ENCODE data around the gene UIMC1. TPM values are rescaled to one million over a fixed set of nuclear protein-coding genes. Genes with fewer than 3 reads are reported as not detected.

Gene UIMC1
- total and polyA plus RNA-seq, 2 of the 13 experiments (the other 11 are each of a cell fraction or from before 2014, with no cell fraction given): 18.9 to 32.7 TPM

DNA sequence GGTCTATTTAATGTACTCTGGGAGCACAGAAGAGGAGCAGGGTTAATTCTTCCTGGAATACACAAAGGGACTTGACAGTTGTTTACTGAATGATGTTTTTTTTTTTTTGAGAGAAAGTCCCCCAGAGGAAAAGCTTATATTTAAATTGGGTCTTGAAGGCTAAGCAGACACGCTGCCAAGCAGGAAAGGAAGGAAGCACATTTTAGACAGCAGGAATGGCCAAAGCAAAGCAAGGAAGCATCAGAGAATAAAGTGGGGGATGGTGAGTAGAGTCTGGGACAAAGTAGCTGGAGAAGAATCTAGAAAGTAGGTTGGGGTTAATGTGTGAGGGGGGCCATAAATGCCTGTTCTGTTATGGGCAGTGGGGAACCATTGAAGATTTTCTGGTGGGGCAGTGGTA, 37.4 kb upstream of the UIMC1 start (continued):
- TF ChIP-seq MNT (IDR thresholded peaks at IDR 0.05) (no peak), AKAP8 (CRISPR knock-in tag; IDR thresholded peaks at IDR 0.05) (no peak), ZSCAN21 (CRISPR knock-in tag; IDR thresholded peaks at IDR 0.05; ENCODE audit: borderline replicate concordance) (no peak), ZBTB33 (CRISPR knock-in tag; IDR thresholded peaks at IDR 0.05) (no peak), ARNTL (CRISPR knock-in tag; IDR thresholded peaks at IDR 0.05) (no peak), SYNCRIP (IDR thresholded peaks at IDR 0.05; ENCODE audit: insufficient read depth, low read depth, low read length) (no peak), GLI4 (CRISPR knock-in tag; IDR thresholded peaks at IDR 0.05; ENCODE audit: borderline replicate concordance) (no peak), ZSCAN29 (CRISPR knock-in tag; conservative IDR thresholded peaks at IDR 0.05) (no peak)
- TF ChIP-seq, protein P1, sequence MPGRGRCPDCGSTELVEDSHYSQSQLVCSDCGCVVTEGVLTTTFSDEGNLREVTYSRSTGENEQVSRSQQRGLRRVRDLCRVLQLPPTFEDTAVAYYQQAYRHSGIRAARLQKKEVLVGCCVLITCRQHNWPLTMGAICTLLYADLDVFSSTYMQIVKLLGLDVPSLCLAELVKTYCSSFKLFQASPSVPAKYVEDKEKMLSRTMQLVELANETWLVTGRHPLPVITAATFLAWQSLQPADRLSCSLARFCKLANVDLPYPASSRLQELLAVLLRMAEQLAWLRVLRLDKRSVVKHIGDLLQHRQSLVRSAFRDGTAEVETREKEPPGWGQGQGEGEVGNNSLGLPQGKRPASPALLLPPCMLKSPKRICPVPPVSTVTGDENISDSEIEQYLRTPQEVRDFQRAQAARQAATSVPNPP (CRISPR knock-in tag; IDR thresholded peaks at IDR 0.05): no peak
- TF ChIP-seq, protein P2, sequence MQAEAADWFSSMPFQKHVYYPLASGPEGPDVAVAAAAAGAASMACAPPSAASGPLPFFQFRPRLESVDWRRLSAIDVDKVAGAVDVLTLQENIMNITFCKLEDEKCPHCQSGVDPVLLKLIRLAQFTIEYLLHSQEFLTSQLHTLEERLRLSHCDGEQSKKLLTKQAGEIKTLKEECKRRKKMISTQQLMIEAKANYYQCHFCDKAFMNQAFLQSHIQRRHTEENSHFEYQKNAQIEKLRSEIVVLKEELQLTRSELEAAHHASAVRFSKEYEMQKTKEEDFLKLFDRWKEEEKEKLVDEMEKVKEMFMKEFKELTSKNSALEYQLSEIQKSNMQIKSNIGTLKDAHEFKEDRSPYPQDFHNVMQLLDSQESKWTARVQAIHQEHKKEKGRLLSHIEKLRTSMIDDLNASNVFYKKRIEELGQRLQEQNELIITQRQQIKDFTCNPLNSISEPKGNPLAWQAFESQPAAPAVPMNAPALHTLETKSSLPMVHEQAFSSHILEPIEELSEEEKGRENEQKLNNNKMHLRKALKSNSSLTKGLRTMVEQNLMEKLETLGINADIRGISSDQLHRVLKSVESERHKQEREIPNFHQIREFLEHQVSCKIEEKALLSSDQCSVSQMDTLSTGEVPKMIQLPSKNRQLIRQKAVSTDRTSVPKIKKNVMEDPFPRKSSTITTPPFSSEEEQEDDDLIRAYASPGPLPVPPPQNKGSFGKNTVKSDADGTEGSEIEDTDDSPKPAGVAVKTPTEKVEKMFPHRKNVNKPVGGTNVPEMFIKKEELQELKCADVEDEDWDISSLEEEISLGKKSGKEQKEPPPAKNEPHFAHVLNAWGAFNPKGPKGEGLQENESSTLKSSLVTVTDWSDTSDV (CRISPR knock-in tag; IDR thresholded peaks at IDR 0.05): no peak
- TF ChIP-seq, protein P3, sequence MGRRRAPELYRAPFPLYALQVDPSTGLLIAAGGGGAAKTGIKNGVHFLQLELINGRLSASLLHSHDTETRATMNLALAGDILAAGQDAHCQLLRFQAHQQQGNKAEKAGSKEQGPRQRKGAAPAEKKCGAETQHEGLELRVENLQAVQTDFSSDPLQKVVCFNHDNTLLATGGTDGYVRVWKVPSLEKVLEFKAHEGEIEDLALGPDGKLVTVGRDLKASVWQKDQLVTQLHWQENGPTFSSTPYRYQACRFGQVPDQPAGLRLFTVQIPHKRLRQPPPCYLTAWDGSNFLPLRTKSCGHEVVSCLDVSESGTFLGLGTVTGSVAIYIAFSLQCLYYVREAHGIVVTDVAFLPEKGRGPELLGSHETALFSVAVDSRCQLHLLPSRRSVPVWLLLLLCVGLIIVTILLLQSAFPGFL (CRISPR knock-in tag; IDR thresholded peaks at IDR 0.05): no peak
